Daoy (cell line): ENCODE results near the gene CEP57. TPM values are rescaled to one million over a fixed set of nuclear protein-coding genes. Genes with fewer than 3 reads are reported as not detected.
"Not testable (repeated sequence)": the region's sequence is repeated elsewhere in the genome, so short reads cannot be mapped to it uniquely, and the experiment has no call there.

Source experiments
- DNase-seq: peaks from one replicate; pipeline ENCODE4 v3.0.0-alpha.2; 2015; ENCODE audit warnings: low read depth
- total RNA-seq: library from RNA; depleted of rRNA; stranded (reverse); fragments of >200 nt; shearing (Covaris generic); gene quantifications from 2 replicates; pipeline ENCODE4 v1.2.3, GENCODE V29; 2014

CEP57 gene
- total RNA-seq, 1 experiment from 2014 or later: 41.5 TPM

DNA sequence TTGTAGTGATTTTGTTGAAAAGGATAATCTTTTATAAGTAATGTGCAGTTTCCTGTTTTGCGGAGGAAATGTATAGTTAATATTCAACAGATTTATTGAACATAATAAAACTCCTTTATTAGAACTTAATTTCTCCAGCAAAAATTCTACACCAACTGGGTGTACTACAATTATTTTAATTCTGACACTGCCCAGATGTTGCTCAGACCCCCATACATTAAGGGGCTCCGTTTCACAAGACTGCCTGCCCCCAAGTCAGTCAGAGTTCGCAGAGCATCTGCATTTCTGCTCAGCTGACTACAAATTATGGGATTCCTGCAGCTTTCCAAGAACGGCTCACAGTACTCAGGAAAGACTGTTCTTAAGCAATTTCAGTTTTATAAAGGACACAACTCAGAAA is 6.2 kb downstream of the CEP57 start:
- DNase-seq: no peak

DNA sequence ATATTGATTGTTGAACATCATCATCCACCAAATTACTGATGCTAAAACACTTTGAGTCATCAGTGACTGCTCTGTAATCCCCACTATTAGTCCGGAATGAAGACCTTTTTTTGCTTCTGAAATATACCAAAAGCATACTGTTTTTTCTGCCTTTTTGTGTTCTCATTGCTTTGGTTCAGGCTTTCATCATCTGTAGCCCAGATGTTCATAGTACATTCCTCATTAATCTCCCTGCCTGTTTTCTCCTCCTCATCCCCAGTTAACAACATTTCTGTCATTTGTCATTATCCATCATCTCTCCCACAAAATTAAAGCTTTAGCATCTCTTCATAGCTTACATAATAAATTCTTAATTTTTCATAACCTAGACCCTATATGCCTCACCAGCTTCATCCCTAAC is 9.2 kb downstream of the CEP57 start:
- DNase-seq: no peak

DNA sequence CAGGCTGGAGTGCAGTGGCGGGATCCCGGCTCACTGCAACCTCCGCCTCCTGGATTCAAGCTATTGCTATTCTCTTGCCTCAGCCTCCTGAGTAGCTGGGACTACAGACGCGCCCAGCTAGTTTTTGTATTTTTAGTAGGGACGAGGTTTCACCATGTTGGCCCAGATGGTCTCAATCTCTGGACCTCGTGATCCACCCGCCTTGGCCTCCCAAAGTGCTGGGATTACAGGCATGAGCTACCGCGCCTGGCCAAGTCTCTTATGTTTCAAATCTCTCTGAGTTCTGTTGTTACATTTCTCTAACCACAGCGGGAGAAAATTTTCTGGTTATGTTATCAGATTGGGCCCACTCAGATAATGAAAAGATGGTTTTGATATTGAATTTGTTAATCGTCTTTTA is 10.1 kb downstream of the CEP57 start:
- DNase-seq: no peak

DNA sequence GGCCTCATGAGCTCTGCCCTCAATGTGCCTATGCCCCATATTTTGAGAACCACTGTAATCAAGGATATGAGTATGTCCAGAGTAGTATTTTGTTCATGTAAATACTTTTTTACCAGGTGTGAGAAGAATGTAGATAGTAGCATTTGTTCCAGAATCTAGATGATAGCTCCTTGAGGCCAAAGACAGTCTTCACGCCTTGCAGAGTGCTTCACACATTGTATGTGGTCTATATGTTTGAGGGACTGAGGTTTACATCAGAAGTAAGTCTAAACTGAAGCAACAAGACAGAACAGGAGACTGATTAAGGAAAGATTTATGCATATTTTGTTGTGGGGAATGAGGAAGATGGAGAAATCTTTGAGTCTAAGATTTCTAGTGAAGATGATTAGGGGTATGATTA is 12.5 kb downstream of the CEP57 start:
- no peak for DNase-seq

DNA sequence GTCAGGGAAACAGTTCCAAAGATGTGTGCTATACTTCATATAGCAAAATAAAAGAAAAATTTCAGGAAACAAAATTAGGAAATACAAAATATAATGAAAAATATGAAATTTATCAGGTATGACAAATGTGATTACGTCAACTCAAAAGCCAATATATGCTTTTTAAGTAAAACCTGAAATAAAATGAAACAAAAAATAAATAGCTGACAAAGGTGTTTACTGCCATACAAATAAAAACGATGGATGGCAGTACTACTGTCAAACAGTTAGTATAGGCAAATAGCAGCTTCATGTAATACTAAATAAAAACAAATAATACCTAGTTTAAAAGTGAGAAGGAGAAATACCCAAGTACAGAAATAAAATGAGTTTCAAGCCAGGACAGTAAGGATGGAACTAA is 13.7 kb downstream of the CEP57 start:
- DNase-seq: no peak

DNA sequence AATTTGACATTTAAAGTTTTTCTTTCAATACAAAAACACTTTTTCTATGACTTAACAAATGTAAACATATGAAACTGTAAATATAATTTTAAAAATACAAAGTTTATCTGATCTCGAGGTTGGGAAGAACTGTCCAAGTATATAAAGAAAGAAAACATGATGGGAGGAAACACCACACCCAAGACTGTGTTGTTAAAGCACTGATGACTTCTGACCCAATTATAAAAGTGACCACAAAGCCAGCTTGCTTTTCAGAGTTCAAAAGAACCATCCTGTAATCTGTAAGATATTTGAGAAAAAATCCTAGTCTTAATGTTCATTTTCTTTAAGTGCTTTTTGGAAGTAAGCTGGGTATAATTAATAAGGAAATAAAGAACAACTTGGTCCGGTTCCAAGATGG is 15.6 kb downstream of the CEP57 start:
- no peak for DNase-seq

DNA sequence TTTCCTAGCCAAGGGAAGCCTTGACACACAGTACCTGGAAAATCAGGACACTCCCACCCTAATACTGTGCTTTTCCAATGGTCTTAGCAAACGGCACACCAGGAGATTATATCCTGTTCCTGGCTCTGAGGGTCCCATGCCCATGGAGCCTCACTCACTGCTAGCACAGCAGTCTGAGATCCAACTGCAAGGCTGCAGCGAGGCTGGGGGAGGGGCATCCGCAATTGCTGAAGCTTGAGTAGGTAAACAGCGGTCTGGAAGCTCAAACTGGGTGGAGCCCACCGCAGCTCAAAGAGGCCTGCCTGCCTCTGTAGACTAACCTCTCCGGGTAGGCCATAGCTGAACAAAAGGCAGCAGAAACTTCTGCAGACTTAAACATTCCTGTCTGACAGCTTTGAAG is 16.2 kb downstream of the CEP57 start:
- not testable (repeated sequence) for DNase-seq

DNA sequence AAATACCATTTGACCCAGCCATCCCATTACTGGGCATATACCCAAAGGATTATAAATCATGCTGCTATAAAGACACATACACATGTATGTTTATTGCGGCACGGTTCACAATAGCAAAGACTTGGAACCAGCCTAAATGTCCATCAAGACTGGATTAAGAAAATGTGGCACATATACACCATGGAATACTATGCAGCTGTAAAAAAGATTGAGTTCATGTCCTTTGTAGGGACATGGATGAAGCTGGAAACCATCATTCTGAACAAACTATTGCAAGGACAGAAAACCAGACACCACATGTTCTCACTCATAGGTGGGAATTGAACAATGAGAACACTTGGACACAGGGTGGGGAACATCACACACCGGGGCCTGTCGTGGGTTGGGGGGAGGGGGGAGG is 20.8 kb downstream of the CEP57 start:
- not testable (repeated sequence) for DNase-seq

DNA sequence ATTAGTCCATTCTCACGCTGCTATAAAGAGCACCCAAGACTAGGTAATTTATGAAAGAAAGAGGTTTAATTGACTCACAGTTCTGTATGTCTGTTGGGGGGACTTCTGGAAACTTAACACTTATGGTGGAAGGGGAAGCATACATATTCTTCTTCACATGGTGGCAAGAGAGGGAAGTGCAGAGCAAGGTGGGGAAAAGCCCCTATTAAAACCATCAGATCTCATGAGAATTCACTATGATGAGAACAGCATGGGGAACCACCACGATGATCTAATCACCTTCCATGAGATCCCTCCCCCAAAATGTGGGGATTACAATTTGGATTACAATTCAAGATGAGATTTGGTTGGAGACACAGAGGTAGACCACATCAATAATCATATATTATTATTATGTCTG is 25.7 kb downstream of the CEP57 start:
- DNase-seq: no peak

DNA sequence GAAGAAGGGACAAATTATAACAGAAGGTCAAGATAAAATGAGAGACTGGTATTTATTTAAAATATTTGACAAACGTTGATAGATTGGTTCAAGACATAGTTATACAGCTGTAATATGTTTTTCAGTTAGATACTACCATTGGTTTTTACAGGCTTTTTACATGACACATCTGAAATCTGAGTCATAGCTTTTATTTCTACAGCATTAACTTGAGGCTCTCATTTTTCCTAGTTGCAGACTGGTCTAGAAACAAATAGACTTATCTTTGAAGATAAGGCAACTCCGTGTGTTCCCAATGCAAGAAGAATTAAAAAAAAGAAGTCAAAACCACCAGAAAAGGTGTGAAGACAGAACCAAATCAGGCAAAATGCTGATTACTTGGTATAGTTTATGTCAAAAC is 31.3 kb downstream of the CEP57 start:
- no peak for DNase-seq

DNA sequence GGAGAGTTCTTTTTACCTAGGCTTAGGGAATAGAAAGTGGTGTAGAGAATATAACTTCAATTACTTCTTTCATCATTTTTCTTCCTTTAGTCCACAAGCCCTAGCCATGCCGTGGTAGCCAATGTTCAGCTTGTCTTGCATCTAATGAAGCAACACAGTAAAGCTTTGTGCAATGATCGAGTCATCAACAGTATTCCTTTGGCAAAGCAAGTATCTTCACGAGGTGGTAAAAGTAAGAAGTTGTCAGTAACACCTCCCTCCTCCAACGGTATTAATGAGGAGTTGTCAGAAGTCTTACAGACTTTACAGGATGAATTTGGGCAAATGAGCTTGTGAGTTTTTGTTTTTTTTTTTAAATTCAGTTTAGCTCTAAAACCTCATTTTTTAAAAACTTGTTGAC is 37.4 kb downstream of the CEP57 start:
- no peak for DNase-seq

DNA sequence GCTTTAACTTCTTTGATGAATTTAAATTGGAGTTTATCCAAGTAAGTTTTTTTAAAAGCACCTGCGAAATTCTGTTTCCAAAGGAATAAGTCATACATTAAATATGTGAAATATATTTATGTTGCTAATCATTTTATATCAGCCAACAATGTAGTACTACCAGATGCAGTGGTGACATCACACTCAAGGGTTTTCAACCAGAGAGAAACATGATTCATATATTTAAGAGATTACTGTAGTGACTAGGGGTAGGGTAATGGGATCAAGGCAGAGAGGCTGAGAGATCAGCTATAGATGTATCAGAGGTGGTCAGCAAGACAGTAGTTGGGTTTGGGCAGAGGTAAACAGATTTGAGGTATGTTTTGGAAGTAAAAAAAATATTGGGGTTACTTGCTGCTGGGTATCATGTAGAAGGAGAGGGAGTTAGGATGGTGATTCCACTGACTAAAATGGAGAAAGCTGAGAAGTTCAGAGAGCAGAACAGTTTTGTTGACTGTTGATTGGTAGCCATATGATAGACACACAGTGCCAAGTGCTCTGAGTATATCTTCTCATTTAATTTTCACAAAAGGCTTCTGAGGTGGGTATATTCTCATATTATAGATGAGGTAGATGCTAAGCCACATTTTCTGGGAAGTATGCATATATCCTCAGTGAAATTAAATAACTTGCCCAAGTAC is 39.4 kb downstream of the CEP57 start:
- peak; percentile 15 for DNase-seq

DNA sequence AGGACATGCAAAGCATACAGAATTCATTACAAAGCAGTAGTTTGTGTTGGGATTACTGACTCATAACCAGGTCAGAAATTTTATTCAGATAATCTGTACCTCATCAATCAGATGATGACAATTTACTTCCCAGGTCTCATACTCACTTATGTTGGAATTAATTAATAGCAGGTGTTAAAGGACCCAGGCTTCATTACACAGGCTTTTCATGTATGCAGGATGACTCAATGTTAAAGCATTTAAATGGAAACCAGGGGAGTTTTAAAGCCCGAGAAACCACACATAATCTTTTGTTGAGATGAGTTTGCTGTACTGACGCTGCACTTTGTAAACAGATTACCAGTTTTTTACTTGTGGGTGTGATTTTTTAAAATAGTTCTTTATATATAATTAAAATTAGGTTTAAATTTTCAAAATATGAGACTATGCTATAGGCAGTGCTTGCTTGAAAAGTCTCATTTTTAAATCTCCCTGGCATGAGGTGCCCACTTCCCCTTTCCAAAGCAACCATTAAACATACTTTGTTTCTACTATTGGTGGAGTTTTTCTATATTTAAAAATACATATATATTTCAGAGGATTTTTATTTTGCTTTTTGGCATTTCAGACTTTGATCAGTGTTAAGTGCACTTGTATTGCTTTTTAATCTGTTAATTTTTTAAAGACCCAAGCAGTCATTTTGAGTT is 41.0 kb downstream of the CEP57 start:
- peak; percentile 64 for DNase-seq

DNA sequence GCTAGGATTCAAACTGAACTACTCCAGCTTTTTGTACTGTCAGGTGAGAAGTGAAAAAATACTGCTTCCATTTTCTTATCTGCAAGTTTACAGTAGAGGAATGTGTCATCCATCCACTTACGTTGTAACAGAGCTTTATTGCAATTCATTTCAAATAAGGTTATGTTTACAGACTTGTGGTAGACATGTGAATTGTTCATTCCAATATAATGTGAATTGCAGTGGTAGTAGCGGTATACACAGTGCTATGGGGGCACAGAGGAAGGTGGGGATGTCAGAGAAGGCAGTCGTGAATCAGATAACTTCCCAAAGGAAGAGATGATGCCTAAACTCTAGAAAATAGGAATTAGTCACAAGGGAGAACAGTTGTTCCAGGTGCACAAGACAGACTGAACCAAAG is 42.5 kb downstream of the CEP57 start:
- DNase-seq: peak; percentile 38

DNA sequence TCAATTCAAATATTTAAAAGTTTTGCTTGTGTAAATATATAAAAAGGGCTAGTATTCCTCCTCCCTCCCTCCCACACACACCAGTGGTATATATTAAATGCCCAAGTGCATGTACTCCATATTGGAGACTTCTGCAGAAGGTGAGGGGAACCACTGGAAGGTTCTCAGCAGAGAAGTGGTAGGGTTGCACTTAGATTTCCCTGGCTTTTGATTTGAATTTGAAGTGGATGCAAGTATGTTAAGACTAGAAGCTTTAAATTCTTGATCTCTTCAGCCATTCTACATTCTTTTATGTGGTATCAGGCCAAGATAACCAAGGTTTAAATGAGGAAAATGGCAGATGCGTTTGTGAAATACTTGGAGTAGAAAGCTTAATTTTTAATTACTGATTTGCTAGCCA is 43.1 kb downstream of the CEP57 start:
- DNase-seq: no peak

DNA sequence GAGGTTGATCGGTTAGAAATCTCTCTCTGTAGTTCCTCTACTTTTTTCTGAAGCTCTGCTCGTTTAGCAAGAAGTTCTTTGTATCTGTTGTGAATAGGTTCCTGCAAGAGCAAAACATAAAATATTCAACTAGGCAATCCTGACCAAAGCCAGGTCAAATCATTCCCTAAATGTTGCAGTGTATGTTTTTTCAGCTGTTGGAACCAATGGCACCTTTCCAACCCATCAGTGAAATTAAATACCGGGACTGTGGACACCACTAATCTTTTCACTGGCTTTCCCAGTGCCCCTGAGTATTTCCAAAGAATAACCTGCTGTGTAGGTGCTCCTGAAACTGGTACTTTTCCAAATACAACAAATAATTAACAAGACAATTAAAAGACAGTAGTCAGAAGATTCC is 45.1 kb downstream of the CEP57 start:
- DNase-seq: no peak

DNA sequence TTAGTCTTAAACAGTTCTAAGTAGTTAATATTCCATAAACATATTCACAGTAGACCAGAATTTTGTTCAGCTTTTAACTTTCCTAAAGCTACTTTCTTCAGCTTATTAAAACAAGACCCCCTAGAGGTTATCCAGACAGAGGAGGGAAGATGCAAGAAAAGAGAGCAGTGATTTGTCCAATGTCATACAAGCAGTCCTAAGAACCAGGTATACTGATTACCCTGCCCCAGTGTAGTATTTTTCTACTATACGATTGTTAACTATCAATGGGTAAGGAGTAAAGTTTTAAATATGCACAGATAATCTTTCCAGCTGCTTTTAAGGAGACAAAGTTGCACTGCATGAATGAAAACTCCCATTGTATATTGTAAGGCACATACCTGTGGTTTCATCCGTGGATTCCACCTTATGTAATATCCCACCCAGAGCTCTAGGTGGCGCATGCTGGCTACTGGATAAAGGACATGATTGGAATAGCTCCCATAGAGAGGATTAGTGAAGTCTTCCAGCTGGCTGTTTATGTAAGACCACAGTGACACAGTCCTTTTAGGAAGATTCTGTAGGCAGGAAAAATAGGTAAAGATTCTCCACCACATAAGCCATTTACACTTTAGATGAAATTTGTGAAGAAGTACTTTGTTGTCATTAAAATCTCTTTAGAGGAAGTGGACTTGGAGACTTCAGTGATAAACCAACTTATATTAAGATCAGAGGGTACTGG is 45.6 kb downstream of the CEP57 start:
- DNase-seq: peak; percentile 79

DNA sequence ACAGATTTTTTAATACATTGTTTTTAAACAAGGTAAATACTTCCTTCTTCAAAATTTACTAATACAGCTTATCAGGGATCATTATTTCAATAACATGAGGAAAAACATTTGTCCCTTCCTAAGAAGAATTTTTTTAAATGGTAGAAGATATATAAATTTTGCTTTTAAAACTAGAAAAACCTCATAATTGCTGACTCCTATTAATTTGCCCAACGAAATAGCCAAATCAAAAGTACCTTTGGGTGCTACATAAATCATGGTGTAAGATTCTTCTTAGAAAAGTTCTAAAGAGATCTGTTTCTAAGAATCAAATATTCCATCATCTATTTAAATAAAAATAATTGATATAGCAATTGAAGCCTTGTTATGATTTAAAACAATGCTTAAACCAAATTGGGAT is 54.9 kb downstream of the CEP57 start:
- DNase-seq: no peak

DNA sequence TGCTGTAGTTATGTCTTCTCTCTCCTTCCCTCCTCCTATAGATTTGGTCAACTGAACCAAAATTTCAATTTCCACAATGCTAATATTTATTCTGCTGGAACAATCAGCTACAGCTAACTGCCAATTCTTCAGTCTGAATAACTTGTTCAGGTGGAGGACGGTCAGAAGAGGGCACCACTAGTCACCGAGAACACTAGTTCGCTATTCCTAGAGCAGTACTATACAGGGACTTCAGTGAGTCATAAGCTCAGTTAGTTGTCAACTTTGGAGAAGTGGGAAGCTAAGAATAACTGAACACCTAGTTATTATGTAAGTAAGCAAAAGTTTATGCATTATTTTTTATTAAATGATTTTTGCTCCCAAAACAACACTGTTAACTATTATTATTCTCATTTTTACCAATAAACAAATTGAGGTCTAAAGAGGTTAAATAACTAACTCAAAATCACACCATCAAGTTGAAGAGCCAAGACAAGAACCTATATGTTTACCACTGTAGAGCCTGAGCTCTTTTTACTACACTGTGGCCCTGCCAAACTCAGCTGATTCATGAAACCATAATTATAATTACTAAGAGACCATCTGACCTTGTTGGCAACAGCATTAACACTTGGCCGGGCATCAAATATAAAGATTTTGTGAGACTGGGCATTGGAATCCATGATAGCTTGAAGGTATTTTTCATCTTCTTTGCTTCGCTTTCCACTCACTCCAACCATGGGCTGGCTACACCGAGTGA is 59.0 kb downstream of the CEP57 start:
- DNase-seq: peak; percentile 71

DNA sequence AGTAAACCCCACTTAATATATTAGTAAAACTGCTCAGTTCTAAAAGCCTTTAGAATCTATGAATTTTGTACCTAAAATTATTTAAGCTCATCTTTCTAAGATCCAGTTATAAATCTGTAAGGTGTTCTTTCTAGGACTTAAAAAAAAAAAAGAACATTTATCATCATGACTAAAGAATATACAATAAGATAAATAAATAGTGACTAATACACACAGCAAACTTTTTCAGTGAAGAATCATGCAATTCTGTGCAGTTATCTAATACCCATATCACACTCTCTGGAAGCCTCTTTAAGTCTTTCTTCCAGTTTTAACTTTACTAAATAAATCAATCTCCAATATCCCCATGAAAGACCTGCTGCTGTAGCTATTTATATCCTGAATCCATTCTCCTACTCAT is 59.8 kb downstream of the CEP57 start:
- DNase-seq: no peak

DNA sequence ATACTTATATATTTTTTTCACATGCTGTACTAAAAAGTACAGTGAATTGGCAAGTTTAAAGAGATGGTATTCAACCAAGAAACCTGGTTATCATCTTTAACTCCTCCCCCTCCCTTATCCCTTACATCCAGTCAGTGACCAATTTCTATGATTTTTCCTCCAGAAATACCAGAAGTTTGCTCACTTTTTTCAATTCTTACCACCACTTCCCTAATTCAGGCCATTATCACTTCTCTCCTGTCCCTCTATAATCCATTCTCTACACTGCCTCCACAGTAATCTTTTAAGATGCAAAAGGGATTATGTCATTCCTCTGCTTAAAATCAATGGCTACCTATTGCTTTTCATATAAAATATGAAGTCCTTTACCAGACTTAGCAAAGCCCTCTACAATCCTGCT is 62.8 kb downstream of the CEP57 start:
- no peak for DNase-seq

DNA sequence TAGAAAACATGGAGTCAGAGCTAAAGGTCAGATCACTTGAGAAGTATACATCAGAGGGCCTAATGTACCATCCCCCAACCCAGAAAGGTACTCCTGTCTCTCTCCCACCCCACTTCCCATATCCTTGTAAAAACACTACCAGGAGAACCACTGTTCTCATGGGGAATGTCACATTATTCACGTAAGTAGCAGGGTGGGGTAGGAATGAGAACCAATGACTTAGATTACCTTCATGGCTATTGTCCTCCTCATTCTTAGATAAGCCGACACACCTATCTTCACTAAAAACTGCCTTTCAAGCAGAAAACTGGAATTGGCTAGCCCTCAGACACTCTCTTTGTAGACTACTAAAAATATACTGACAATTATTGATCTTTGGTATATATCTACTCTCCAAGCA is 63.6 kb downstream of the CEP57 start:
- no peak for DNase-seq
